Measurements from ENCODE around the gene PACRG.

GRCh38 chr6:163344411-163344810 lies 616.6 kb downstream of the PACRG start:
- TF ChIP-seq POLR2AphosphoS5 (IDR thresholded peaks at IDR 0.05; ENCODE audit: low read depth, low read length) (no peak), FOXP2 (optimal IDR thresholded peaks at IDR 0.05; ENCODE audit: borderline replicate concordance, extremely low read depth, extremely low read length, insufficient read depth) (no peak), REST (IDR thresholded peaks at IDR 0.05; ENCODE audit: insufficient read depth in 1 of 2, low read depth in 2 of 2, low read length in 2 of 2) (no peak)
